Middle frontal gyrus (tissue), 1 donor: Measurements from ENCODE around the gene PAX5.

Experiments
- DNase-seq: peaks from one replicate; pipeline ENCODE4 v3.0.0-alpha.2; 2015; ENCODE audit warnings: low spot score; ENCODE audit errors: extremely low spot score

The PAX5 gene

DNA sequence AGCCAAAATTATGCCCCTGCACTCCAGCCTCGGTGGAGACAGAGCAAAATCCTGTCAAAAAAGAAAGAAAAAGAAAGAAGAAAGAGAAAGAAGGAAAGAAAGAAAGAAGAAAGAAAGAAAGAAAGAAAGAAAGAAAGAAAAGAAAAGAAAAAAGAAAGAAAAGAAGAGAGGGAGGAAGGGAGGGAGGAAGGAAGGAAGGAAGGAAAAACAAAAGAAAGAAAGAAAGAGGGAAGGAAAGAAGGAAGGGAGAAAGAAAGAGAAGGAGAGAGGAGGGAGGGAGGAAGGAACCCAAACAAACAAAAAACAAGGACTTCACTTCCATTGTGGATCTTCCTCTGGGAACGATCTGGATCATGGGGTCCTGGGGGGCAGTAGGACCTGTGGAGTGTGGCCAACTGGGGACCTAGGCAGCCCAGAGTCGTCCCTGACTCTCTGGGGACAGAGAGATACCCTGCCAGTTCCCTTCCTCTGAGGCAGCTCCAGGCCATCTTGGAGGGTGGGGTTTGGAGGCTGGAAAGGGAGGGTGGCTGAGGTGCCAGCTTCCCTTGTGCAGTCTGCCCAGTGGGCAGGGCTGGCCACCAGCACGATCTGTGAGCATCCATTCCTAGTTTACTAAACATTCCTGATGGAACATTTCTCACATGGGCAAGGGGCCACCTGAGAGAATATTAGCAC is 216.8 kb downstream of the PAX5 start:
- no peak for DNase-seq

DNA sequence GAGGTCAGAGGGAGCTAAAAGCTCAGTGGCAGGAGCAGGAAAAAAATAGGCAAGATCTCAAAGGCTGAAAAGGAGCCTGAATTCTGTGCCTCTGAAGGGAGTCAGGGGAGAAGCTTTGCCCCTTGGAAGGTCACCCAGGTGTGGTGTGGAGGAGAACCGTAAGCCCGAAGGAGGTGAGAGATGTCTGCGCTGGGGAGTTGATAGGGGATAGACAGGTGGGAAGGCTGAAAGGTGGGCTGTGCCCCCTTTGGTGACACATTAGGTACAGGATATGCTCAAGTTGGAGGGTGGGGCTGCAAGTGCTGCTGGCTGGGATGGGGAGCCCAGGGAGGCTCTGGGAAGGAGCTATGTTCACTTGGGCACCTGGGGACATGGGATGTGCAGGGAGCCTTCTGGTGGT is 217.7 kb downstream of the PAX5 start:
- no peak for DNase-seq

DNA sequence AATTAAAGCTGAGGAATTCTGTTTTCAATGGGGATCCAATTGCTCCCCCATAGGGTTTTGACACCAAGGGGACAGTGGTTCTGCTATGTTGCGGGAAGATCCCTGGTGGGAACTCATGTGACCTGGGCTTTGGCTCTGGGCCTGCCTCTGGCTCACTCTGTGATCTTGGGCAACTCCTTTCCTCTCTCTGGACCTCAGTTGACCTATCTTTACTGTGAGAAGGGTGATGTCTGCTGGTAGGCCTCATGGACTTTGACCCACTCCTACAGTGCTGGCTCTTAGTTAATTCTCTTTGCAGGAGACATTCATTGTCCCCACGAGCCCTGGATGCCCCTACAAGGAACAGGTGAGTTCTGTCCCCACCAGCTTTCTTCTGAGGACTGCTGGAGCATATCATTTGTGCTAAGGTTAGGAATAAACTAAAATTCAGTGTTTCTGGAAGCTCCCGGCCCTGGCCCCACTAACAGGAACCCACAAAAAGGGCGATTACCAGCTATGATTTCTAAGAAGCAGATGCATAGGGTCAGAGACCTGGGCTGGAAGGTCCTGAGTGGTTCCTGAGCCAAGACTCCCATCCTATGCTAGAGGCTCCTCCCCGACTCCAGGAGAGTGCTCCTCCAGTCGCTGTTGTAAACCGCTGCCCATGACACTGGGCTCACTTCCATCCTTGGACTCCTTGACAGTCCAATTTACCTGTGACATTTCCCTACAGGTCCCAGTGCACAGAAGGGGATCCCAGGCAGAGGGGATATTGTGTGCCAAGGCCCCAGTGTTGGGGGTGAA is 218.3 kb downstream of the PAX5 start:
- no peak for DNase-seq

DNA sequence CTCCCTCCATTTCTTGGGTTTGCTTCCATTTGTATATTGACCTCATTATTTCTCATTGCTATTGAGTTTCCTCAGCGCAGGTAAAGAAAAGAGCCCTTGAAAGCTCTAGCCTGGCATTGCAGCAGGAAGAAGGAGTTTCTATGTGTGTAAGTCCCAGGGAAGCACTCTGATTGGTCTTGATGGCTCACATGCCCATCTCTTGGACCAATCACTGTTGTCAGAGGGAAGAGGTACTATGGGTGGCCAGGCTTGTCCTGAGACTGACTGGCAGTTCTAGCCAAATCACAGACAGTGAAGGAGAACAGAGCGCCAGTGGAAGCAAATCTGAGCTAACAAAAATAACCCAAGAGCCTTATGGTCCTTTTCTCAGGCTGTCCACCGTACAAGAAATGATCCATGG is 219.0 kb downstream of the PAX5 start:
- DNase-seq = no peak

DNA sequence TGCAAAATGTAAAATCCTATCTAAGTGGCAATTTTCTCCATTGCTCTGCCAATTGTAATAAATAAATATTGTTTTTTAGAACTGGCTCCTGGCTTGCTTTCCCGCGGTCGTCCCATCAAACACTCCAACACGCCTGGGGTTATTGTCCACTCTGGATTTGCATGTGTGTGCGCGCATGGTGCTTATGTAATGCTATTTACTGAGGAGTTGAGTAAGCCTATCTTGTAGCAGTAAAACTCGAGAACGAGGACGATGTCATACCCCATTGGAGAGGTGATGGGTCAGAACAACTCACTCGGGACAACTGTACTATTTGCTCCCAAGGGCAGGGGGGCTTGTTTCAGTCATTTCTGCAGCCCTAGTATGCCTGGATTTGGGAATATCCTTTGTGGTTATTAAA is 220.9 kb downstream of the PAX5 start:
- DNase-seq = no peak

DNA sequence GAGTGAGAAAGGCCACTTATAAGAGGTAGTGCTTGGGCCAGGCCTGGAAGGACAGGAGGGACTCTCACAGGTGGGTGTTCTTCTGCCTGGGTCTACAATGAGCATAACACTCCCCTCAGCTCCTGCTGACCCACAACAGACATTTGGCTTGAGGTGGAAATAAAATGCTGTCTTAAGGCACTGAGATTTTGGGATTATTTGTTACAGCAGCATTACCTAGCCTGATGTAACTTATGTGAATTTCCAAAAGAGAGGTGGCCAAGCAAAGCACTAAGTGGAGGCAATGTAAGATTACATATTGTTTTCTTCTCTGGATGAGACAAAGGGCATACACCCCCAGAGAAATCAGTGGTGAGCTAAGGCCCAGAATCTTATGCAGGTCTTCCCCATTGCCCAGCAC is 221.5 kb downstream of the PAX5 start:
- no peak for DNase-seq

DNA sequence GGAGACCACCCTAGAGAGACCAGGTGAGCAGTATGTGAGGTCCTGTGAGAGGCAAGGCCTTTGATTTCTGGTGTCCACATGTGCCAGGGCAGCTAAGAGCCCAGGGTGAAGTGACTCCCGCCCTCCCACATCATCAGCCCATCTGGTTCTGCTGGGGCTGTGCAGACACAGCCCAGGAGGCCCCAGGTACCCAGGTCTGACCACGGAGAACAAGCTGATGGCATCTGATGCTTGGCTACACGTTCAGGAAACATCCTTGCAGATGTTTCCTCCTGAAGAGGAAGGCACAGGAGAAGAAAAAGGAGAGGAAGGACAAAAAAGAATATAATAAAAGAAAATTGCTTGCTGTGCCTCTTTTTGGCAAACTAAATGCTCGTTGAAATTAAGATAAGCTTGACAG is 225.8 kb downstream of the PAX5 start:
- DNase-seq = no peak

DNA sequence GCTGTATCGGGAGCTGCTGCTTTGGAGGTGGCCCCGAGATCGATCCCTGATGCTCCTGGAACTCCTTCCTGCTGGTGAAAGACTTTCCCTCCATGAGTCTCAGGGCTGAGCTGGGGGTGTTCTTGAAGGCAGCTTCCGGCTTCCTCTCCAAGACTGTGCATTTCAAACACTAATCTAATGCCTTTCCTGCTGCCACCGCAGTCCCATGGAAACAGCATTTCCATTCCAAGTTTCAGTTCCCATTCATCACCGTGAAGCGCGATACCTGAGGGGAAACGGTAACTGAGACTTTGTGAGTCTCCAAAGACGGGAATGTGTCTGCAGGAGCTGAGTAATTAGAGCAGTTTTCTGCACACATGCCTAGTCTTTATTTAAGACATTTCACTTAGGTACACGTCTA is 230.1 kb downstream of the PAX5 start:
- DNase-seq = no peak

DNA sequence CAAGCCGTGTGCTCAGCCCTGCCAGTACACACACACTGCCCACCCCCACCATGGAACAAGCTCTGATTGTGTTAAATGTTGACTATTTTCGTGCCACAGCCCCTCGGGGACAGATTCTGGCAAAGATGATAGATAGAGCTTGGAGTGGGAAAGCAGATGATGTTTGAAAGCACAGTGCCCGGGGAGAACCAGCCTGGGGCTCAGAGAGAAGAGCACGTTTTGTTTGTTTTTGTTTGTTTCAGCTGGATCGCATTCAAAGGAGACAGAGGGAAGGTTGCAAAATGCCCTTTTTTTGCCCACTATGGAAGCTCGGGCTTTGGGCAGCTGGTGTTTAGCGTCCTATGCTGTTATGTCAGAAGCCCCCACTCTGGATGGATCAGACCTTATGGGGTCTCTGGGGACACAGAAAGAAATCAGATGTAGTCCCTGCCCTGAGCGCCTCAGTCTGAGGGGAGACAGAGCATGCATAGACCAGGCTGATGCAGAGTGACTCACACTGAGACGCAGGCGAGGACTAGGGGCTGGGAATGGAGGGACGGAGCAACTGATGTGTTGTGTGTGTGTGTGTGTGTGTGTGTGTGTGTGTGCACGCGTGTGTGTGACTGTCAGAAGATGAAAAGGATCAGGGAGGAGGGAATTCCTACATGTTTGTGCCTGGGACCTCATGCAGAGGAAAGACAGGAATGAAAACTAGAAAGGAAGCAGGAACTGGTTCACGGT is 231.7 kb downstream of the PAX5 start:
- DNase-seq = no peak

DNA sequence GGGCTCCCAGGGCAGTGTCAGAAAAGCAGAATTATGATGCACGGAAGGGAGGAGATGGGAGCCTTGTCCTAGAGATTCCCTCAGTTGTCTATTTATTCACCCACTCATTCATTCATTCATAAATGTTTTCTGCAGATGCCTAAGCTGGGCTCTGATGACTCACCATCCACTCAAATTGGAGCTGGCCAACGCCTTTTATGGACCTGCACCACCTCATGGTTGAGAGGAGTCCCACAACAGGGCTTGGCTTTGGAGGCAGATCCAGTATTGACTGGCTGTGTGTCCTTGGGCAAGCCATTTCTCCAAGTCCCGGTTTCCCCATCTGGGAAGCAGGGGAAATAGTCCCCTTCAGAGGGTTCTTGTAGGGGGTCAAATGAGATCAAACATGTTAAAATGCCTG is 233.6 kb downstream of the PAX5 start:
- no peak for DNase-seq

DNA sequence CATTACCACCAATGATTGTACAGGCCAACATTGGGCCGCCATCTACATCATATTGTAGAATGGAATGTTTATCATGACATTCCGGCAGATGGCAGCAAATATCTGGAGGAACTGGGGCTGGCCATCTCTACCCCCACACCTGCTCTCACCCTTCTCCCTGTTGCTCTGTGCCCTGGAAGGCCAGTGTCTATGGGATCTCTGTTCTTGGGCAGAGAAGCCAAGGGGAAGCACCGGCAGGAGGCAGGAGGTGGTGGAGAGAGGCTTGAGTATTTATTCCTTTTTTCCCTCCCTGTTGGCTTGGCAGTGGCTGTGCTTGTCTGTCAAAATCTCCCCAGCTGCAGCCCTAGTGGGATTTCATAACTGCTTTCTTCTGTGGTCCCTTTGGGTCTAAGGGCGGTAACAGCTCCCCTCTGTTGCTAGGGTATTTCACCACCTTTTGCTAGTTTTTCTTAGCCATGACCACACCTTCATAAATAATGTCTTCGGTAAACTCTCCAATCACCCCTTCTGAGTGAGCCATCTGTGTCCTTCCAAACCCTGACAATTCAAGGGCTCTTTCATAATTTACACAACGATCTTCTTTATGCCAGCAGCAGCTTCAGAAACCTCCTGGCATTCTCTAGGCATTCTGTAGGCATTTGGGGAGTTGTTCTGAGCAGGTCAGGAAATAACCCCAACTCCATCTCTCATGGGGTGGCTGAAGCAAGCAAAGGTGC is 235.6 kb downstream of the PAX5 start:
- DNase-seq = no peak

DNA sequence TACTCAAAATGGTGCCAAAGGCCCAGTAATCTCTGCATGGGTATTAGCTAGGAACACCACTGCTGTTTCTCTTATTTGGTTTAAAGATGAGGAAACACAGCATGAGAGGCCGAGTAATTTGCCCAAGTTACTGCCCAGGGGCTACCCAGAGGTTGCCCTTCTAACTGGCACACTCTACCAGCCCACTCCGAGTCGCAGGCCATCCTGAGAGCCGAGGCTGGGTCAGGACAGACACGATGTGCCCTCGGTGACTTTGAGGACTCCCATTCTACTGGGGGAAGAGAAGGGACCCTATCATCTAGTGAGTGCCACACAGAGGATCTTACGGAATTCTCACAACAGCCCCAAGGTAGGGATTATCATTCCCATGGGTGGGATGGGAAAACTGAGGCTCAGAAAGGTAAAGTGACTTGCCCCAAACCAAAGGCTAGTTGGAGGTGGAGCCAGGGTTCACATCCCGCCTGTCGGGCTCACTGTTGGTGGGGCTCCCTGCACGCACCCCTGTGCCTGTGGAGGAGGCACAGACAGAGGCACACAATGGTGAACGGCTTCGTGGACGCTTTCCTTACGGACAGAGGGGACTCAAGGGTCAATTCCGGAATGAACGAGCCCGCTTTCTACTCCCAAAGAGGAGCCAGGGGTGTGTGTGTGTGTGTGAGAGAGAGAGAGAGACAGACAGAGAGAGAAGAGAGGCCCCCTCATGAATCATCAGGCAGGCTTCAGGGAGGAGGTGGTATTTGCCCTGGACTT is 236.4 kb downstream of the PAX5 start:
- no peak for DNase-seq

DNA sequence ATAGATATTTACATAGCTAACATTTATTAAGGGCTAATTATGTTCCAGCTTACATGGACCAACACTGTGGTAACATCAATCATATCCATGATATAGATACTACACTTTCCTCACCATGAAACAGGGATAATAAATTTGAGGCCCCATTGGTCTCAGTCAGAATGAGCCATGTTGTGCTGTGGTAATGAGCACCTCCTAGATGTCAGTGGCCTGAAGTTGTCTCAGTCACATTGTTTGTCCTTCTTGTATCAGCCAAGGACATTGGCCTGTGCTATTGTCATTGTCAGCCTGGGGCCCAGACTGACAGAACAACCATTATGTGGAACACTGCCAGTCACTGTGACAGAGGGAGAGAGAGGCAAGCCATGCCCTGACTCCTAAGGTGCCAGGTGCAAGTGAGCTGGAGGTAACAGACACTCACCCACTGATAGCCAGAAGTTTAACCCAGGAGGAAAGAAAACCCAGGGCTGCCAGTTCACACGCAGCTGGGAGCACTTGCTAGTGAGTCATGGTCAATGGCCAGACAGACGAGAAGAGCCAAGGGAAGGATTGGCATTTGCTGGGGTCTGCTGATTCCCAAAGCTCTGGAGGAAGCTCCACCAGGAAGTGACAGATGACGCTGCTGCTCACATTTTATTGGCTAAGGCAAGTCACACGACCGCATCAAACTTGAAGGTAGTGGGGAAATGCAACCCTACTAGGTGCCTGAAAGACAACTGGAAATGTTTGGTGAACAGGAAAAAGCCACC is 237.2 kb downstream of the PAX5 start:
- DNase-seq = no peak

DNA sequence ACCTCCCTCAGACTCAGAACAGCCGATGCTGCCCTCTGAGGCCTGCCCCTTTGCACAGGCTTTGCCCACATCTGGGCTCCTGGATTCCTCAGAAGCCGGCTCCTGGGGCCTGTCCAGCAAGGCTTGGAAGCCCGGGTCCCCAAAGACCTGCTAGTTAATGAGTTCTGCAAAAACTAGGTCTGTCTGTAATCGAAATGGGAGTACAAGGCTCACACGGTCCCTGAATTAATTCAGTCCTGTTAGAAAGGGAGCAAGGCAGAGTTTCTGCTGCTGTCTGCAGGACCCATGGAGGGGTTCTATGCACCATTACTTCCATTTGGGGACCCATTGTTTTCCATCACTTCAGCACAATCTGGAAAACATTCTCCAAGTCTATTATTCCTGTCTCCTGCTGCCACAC is 239.6 kb downstream of the PAX5 start:
- DNase-seq = no peak

DNA sequence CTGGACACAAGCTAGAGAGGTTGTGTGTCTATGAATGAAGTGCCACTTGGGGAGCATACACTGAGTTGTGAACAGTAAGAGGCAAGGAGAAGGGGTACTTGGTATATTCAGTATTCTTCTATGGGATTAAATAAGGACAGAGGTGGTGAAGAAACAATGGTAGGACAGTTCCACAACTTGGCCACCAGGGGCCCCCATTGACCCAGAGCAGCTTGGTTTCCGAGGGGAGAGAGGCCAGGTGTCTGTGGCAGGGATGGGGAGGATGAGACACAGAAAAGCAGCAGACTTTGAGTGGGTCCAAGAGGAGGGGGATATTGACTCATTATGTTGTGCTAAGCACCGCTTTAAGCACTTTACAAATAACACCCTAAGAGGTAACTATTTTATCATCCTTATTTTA is 240.8 kb downstream of the PAX5 start:
- DNase-seq = no peak

DNA sequence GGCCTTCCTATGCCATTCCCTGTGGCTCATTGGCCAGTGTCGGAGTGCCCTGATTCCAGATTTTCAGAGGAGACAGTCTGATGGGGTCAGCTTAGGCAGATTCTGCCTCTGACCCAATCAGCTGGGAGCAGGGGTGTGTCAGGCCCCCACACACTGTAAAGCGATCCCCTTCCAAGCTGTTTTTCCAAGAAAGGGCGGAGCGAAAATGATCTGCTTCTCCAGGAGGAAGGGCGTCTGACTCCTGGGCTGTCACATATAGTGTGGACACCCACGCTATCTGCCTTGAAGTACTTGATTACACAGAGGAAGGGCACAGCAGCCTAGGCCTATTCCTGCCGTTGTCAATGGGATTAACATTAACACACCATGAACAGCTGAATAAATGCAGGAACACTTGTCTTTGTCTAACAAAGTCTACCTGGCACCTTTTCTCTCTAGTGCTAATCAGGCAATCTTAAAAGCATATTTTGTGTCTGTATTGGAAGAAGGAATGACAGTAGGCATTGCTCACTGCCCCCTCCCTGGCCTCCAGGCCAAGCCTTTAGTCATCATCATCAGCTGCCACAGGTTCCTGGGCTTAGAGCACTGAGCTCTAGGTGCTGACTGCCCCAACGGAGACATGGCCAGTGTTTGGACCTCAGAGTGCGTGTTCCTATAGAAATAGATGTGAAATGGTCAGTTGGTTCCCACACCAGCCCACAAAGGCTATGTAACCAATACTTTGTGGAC is 242.7 kb downstream of the PAX5 start:
- no peak for DNase-seq

DNA sequence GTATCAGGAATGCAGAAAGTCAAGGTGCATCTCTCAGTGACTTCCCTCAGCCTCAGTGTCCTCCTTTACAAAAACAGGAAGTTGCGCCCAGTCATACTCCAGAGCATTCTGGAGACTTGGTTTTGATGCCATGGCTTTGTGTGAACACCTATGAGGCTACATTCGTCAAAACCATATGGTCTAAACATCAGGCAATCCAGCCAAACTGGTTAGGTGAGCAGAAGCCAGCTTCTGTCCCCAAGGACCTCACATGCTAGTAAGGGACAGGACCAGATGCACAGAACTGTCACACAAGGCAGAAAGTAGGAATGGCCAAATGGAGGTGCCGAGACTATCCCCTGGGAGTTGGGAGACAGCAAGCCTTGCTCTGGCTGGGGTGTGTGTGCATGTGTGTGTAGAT is 244.2 kb downstream of the PAX5 start:
- no peak for DNase-seq

DNA sequence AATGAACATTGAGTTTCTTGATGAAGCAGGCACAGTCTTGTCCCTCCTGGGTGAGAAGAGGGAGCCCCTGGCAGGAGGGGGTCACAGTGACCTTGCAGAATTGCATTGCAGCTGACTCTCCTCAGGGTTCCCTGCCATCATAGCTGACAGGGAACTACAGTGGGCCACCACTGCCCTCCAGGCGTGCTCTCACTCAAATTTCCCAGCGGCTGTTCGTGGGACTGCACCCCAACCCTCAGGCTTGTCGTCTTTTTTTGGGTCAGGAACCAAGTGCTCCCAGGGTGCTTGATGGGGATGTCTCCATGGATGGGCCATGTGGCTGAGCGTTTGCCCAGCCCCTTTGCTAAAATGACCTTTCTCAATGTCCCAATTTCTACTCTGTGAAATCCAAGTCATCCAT is 245.5 kb downstream of the PAX5 start:
- DNase-seq = no peak

DNA sequence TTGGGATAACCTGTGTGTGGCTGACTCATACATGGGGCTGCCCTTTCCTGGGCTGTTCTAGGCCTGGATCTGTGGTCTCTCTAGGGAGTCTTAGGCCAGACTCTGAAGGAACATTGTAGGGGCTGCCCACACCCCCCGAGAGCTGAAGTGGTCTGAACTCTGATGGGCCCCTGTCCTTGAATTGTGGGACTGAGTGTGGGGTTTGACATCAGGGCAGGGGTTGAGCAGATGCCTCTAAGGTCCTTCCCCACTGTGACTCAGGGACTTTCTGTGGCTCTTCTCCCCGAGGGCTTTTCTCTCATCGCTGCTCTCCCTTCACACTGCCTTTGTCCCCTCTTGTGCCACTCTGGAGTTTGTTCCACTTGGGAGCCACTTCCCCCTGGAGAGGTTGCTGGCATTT is 246.4 kb downstream of the PAX5 start:
- DNase-seq = no peak
